ENCODE measurements around the gene SNX8.

GRCh38 chr7:2253021-2253420 lies 61.2 kb downstream of the SNX8 start:
- TF ChIP-seq CTCF (IDR thresholded peaks at IDR 0.05) (no peak), POLR2AphosphoS5 (IDR thresholded peaks at IDR 0.05) (no peak), POLR2A (IDR thresholded peaks at IDR 0.05) (no peak)
